ENCODE measurements around the gene SAPCD2. TPM values are rescaled to one million over a fixed set of nuclear protein-coding genes. Genes with fewer than 3 reads are reported as not detected.

Gene SAPCD2
- total and polyA plus RNA-seq, 2 experiments from 2014 or later: 13.4 to 60.3 TPM

DNA sequence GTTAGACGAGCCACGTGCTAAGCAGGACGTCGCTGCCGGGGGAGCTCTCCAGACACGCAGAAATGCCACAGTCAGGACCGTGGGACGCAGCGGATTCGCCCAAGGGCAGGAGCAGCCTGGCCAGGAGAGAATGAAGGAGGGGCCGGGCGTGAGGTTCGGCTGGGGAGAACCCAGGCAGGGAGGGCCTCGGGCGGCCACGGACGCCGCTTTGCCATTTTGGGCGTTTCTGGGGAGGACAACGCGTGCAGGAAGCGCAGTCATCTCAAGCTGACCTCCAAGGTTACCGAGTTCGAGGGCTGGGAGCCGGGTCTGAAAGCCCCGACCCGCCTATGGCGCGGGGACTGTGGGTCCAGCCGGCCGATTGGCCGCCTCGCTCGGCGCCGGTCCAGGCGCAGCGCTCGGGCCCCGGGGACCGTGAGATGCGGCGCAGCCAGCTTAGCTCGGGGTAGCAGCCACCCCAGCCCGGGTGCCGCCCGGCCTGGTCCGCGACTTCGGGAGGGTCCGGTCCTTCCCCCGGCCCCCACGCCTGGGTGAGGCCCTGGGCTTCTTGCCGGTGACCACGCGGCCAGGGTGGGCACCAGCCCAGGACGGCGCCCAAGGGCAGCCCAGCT, 15.7 kb upstream of the SAPCD2 start (continued):
- TF ChIP-seq, protein P1, sequence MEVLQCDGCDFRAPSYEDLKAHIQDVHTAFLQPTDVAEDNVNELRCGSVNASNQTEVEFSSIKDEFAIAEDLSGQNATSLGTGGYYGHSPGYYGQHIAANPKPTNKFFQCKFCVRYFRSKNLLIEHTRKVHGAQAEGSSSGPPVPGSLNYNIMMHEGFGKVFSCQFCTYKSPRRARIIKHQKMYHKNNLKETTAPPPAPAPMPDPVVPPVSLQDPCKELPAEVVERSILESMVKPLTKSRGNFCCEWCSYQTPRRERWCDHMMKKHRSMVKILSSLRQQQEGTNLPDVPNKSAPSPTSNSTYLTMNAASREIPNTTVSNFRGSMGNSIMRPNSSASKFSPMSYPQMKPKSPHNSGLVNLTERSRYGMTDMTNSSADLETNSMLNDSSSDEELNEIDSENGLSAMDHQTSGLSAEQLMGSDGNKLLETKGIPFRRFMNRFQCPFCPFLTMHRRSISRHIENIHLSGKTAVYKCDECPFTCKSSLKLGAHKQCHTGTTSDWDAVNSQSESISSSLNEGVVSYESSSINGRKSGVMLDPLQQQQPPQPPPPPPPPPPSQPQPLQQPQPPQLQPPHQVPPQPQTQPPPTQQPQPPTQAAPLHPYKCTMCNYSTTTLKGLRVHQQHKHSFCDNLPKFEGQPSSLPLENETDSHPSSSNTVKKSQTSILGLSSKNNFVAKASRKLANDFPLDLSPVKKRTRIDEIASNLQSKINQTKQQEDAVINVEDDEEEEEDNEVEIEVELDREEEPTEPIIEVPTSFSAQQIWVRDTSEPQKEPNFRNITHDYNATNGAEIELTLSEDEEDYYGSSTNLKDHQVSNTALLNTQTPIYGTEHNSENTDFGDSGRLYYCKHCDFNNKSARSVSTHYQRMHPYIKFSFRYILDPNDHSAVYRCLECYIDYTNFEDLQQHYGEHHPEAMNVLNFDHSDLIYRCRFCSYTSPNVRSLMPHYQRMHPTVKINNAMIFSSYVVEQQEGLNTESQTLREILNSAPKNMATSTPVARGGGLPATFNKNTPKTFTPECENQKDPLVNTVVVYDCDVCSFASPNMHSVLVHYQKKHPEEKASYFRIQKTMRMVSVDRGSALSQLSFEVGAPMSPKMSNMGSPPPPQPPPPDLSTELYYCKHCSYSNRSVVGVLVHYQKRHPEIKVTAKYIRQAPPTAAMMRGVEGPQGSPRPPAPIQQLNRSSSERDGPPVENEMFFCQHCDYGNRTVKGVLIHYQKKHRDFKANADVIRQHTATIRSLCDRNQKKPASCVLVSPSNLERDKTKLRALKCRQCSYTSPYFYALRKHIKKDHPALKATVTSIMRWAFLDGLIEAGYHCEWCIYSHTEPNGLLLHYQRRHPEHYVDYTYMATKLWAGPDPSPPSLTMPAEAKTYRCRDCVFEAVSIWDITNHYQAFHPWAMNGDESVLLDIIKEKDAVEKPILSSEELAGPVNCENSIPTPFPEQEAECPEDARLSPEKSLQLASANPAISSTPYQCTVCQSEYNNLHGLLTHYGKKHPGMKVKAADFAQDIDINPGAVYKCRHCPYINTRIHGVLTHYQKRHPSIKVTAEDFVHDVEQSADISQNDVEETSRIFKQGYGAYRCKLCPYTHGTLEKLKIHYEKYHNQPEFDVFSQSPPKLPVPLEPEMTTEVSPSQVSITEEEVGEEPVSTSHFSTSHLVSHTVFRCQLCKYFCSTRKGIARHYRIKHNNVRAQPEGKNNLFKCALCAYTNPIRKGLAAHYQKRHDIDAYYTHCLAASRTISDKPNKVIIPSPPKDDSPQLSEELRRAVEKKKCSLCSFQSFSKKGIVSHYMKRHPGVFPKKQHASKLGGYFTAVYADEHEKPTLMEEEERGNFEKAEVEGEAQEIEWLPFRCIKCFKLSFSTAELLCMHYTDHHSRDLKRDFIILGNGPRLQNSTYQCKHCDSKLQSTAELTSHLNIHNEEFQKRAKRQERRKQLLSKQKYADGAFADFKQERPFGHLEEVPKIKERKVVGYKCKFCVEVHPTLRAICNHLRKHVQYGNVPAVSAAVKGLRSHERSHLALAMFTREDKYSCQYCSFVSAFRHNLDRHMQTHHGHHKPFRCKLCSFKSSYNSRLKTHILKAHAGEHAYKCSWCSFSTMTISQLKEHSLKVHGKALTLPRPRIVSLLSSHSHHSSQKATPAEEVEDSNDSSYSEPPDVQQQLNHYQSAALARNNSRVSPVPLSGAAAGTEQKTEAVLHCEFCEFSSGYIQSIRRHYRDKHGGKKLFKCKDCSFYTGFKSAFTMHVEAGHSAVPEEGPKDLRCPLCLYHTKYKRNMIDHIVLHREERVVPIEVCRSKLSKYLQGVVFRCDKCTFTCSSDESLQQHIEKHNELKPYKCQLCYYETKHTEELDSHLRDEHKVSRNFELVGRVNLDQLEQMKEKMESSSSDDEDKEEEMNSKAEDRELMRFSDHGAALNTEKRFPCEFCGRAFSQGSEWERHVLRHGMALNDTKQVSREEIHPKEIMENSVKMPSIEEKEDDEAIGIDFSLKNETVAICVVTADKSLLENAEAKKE (CRISPR knock-in tag; IDR thresholded peaks at IDR 0.05): no peak
- TF ChIP-seq EZH2phosphoT487 (IDR thresholded peaks at IDR 0.05; ENCODE audit: unreplicated experiment): no peak
- TF ChIP-seq, protein P2, sequence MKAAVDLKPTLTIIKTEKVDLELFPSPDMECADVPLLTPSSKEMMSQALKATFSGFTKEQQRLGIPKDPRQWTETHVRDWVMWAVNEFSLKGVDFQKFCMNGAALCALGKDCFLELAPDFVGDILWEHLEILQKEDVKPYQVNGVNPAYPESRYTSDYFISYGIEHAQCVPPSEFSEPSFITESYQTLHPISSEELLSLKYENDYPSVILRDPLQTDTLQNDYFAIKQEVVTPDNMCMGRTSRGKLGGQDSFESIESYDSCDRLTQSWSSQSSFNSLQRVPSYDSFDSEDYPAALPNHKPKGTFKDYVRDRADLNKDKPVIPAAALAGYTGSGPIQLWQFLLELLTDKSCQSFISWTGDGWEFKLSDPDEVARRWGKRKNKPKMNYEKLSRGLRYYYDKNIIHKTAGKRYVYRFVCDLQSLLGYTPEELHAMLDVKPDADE (IDR thresholded peaks at IDR 0.05): no peak

DNA sequence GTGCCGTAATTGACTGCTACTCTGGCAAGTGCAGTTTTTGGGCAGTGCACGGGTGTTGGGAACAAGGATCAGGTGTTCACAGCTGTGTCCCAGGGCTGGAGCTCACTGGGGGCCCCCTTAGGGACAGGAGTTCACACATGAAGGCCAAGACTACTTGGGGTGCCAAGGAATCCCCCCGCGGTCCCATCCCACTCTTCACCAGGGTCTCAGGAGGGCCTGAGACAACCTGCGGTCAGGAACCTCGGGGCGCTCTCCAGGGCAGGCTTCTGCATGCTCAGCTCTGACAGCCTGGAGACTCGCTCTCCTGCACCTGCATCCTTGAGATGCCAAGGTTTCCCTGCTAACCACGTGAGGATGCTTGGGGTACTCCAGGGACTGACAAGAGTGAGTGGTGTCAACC, 14.2 kb upstream of the SAPCD2 start:
- H3K79me2 ChIP-seq (replicated peaks; ENCODE audit: insufficient read depth): no peaks in the 10 kb centered on the region; the same call in 1 of the 2 replicates
- no peak for ATAC-seq
- H3K36me3 Mint-ChIP-seq (ENCODE audit: low read depth): peaks cover 5% of the 10 kb centered on the region; the same call in 1 of the 3 replicates
- no peak for TF ChIP-seq ZNF331 (CRISPR knock-in tag; IDR thresholded peaks at IDR 0.05; ENCODE audit: low read depth)
- TF ChIP-seq STAT1 (IDR thresholded peaks at IDR 0.05; ENCODE audit: unreplicated experiment): no peak
- TF ChIP-seq, protein P3, sequence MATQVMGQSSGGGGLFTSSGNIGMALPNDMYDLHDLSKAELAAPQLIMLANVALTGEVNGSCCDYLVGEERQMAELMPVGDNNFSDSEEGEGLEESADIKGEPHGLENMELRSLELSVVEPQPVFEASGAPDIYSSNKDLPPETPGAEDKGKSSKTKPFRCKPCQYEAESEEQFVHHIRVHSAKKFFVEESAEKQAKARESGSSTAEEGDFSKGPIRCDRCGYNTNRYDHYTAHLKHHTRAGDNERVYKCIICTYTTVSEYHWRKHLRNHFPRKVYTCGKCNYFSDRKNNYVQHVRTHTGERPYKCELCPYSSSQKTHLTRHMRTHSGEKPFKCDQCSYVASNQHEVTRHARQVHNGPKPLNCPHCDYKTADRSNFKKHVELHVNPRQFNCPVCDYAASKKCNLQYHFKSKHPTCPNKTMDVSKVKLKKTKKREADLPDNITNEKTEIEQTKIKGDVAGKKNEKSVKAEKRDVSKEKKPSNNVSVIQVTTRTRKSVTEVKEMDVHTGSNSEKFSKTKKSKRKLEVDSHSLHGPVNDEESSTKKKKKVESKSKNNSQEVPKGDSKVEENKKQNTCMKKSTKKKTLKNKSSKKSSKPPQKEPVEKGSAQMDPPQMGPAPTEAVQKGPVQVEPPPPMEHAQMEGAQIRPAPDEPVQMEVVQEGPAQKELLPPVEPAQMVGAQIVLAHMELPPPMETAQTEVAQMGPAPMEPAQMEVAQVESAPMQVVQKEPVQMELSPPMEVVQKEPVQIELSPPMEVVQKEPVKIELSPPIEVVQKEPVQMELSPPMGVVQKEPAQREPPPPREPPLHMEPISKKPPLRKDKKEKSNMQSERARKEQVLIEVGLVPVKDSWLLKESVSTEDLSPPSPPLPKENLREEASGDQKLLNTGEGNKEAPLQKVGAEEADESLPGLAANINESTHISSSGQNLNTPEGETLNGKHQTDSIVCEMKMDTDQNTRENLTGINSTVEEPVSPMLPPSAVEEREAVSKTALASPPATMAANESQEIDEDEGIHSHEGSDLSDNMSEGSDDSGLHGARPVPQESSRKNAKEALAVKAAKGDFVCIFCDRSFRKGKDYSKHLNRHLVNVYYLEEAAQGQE (IDR thresholded peaks at IDR 0.05; ENCODE audit: unreplicated experiment): no peak
- no peak for TF ChIP-seq CREB1 (CRISPR knock-in tag; IDR thresholded peaks at IDR 0.05; ENCODE audit: low read depth)
- TF ChIP-seq EZH2 (IDR thresholded peaks at IDR 0.05; ENCODE audit: low read depth, unreplicated experiment): no peak
- TF ChIP-seq EZH2phosphoT487 (IDR thresholded peaks at IDR 0.05; ENCODE audit: unreplicated experiment): no peak
- TF ChIP-seq, protein P2 (IDR thresholded peaks at IDR 0.05): no peak
- TF ChIP-seq ZNF114 (CRISPR knock-in tag; IDR thresholded peaks at IDR 0.05): no peak
- TF ChIP-seq JUNB (IDR thresholded peaks at IDR 0.05; ENCODE audit: unreplicated experiment): no peak

More for the DNA sequence above, 14.2 kb upstream of the SAPCD2 start:
- Histone ChIP-seq H4K20me1 (replicated peaks; ENCODE audit: insufficient read depth) (0 out of 2 replicates have a peak, but pooled peaks cover 6% of the 10 kb centered on the region), H2AFZ (no peak overlapping the region), H3K4me2 (no peak overlapping the region), H3F3A (replicated peaks; ENCODE audit: low read depth) (peaks cover 24% of the 10 kb centered on the region), H3K27me3 (ENCODE audit: insufficient read depth) (peaks cover 11% of the 10 kb centered on the region), H3K4me3 (no peak overlapping the region), H3K36me3 (ENCODE audit: insufficient read depth) (no peaks in the 10 kb centered on the region), H3K27ac (ENCODE audit: low read depth) (no peak overlapping the region), H3K4me1 (ENCODE audit: insufficient read depth) (peaks cover 9% of the 10 kb centered on the region), H3K9me2 (ENCODE audit: insufficient read depth) (no peaks in the 10 kb centered on the region)
- Mint-ChIP-seq H3K27ac (no peak overlapping the region), H3K9me3 (peaks cover 4% of the 10 kb centered on the region; the same call in 1 of the 3 replicates), H3K4me3 (no peak overlapping the region), H3K4me1 (peaks cover 15% of the 10 kb centered on the region), H3K27me3 (ENCODE audit: insufficient read depth, low read depth, poor library complexity) (peaks cover 32% of the 10 kb centered on the region)
- DNase-seq (ENCODE audit: low spot score): no peak
